ENCODE results near the gene ADGRG6.
"Not testable (repeated sequence)": the region's sequence is repeated elsewhere in the genome, so short reads cannot be mapped to it uniquely, and the experiment has no call there.

The ADGRG6 gene

DNA sequence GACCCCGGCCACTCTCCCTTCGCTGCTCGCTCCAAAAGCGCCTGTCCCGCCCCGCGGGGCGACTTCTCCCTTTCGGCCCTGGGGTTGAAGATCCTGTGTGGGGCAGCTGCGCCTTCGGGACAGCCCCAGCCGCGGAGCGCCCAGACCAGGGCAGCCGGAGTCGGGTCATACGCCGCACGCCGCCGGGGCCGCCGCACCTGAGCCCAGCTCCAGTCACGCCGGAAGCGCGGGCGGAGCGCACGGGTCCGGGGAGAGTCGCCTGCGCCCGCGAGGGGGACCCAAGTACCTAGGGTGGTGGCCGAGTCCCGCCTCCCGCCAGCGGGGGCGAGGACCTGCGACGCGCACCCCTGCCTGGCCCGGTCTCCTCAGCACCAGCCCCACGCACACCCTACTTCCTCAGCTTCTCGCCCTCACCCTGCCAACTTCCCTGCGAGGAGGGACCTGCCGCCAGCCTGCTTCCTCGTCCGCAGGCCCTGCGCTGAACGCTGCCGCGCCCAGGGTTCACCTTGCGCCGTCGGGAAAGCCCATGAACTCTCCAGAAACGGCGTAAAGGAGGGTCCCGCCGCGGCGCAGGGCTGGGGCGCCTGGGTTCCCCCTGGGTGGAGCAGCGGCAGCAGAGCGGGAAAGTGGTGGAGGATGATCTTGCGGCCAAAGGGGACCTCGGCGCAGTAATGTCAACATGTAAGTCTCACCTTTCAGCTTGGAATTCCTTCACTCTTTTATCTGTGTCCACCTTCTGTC lies at the start of gene ADGRG6:
Gene ADGRG6 (plus strand): TSS at position 357 of the 741 bp plus-strand sequence. CDS start 323 bp downstream, at position 680.
- peak; percentile 9 to 19 for DNase-seq

- DNase-seq = no peak
These were observed 47.3 kb upstream of the ADGRG6 start for GRCh38 chr6:142254513-142254912.

DNA sequence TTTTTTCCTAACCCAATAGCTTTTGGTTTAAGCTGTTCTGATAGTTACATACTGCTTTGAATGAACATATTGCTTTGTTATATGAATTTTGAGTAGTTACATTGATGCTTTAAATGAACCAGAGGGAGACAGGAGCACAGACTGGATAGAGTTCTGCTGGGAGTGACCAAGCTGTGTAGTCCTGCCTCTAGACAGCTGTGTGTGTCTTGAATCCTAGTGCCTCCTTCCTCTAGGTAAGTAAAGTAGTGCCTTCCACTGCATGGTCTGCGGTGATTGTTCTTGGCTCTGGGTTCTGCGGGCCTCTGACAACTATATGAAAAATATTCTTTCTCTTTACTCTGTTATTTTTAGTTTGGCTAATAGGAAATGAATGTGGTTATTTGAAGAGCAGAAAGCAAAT lies 46.0 kb upstream of the ADGRG6 start:
- no peak for DNase-seq

DNA sequence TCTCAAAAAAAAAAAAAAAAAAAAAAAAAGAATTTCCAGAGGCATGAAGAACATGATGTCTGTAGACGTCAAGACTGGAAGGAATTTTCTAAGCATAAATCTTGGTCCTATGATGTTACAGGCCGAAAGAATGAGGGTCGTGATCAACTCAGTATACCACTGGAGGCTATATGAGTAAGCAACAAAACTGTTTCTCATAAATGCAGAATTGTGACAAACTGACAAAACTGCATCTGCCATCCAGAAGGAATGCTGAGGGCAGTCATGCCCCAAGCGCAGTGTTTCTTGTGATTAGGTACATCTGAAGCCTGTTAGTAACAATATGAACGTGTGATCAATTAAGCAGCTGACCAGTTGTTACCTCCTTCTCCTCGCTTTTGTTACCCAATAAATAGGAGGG lies 43.5 kb upstream of the ADGRG6 start:
- DNase-seq = no peak

GRCh38 chr6:142258757-142259156 lies 43.0 kb upstream of the ADGRG6 start:
- DNase-seq = no peak

- no peak for DNase-seq
These were observed 41.1 kb upstream of the ADGRG6 start for GRCh38 chr6:142260748-142261147.

DNA sequence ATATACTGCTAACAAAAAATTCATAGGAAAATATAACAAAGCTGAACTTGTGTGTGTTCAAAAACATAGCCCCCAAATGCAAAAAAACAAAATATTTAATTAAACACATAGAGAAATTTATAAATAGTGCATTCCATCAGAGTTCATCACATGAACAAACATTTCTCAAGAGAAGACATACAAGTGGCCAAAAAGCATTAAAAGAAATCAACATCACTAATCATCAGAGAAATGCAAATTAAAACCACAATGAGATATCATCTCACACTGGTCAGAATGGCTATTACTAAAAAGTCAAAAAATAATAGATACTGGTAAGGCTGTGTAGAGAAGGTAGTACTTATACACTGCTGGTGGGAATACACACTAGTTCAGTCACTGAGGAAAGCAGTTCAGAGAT lies 39.6 kb upstream of the ADGRG6 start:
- DNase-seq = no peak

GRCh38 chr6:142265476-142265875 lies 36.3 kb upstream of the ADGRG6 start:
- DNase-seq = no peak

GRCh38 chr6:142266060-142266459 lies 35.7 kb upstream of the ADGRG6 start:
- DNase-seq = no peak

DNA sequence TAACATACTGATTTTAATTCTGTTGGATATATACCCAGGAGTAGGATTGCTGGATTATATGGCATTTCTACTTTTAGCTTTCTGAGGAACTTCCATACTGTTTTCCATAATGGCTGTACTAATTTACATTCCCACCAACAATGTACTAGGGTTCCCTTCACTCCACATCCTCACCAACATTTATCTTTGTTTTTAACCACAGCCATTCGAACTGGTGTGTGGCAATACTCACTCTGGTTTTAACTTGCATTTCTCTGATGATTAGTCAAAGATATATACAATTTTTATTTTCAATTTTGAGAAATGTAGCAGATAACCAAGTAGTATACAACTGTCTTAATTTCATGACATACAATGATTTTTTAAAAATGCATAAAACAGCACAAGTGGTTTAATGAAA lies 30.3 kb upstream of the ADGRG6 start:
- DNase-seq = no peak

- DNase-seq = no peak
These were observed 27.2 kb upstream of the ADGRG6 start for GRCh38 chr6:142274656-142275055.

GRCh38 chr6:142275236-142276006 lies 26.4 kb upstream of the ADGRG6 start:
- DNase-seq = no peak

GRCh38 chr6:142276256-142276655 lies 25.6 kb upstream of the ADGRG6 start:
- no peak for DNase-seq

DNA sequence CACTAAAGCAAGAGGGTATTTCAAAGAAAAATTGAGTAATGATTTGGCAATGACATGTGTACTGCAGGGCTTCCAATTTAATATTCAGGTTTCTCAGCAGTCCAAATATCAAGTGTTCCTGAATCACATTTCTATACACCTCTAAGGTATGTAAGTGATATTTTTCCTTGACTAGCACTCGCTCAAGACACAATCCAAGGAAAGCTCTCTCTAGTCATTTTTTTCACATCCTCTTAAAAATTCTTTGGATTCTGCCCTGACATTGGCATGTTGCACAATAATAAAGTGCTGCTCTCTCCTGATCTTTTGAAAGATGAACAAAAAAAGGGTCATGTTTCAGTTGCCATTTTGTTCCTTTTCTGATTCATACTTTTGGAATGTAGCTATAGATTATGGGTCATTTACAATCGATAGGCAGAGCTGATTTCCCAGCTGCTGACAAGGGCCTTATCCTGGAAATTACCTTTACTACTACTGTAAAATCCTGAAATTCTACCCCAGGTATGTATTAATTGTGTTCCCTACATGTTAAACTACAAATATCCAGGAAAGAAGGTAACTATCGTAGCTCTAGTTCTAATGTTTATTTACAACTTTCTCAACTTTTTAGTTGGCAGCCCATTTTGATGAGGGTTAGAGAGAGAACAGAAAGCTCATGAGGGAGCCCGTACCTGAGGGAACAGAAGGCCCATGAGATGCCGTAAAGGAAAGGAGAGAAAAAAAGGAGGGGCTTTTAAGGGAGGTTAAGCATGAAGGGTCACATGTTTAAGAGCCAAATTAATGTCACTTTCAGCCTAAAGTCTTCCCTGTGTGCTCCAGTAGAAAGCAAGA lies 22.2 kb upstream of the ADGRG6 start:
- DNase-seq = no peak

DNA sequence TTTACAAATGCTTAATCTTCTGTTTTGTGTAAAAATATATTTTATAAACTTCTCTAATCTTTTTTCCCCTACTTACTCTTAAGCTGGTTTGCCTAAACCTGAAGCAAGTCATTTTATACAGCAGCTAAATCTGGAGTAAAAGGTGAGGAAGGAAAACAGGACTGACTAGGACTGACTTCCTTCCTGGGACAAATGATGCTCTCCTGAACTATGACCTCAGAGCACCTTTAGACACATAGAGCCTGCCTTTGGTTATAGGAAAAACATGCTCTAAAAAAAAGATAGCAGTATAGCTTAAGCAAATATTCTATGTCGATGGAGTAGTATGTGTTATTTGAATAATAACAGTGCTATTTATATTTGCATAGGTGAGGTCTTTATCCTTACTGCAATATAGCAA lies 21.5 kb upstream of the ADGRG6 start:
- no peak for DNase-seq

GRCh38 chr6:142280927-142281326 lies 20.9 kb upstream of the ADGRG6 start:
- DNase-seq = no peak

GRCh38 chr6:142283138-142283537 lies 18.7 kb upstream of the ADGRG6 start:
- DNase-seq = not testable (repeated sequence)

DNA sequence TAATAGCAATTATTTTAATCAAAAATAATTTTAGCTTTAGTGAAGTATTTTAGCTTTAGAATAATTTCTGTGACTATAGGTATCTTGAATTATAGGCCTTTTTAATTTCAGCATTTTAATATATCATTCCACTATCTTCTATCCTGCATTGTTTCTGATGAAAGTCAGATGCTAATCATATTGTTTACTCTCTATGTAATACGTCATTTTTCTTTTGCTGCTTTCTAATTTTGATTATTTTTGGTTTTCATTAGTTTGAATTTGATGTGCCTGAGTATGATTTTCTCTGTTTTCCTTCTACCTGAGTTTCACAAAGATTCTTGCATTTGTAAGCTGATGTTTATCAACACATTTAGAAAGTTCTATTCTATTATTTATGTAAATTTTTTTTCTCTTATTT lies 17.4 kb upstream of the ADGRG6 start:
- DNase-seq = no peak

- DNase-seq = no peak
These were observed 16.3 kb upstream of the ADGRG6 start for GRCh38 chr6:142285235-142286087.

GRCh38 chr6:142286088-142286409 lies 15.8 kb upstream of the ADGRG6 start:
- no peak for DNase-seq

- no peak for DNase-seq
These were observed 12.1 kb upstream of the ADGRG6 start for GRCh38 chr6:142289687-142290086.

- no peak for DNase-seq
These were observed 11.0 kb upstream of the ADGRG6 start for GRCh38 chr6:142290851-142291250.

- no peak for DNase-seq
These were observed 10.3 kb upstream of the ADGRG6 start for GRCh38 chr6:142291512-142291911.
